OCI-LY3 (cell line): ENCODE data around the gene SLIT1.

Source experiments
- H2AFZ ChIP-seq: fragments of 200-600, 300-600 bp; shearing (Covaris generic); 2 replicates; pipeline ENCODE4 v1.6.0; 2014; ENCODE audit warnings: antibody characterized with exemption, low read depth, low read length
- H3K27ac ChIP-seq: fragments of 200-600, 300-600 bp; sonication (generic); 2 replicates; pipeline ENCODE4 v1.5.1; 2014; ENCODE audit warnings: mild to moderate bottlenecking, low read length, moderate library complexity, mixed read lengths
- H3K27me3 ChIP-seq: fragments of 200-600, 300-600 bp; sonication (generic); 2 replicates; pipeline ENCODE4 v1.6.1; 2014; ENCODE audit warnings: low read depth, low read length, mixed read lengths
- H3K36me3 ChIP-seq: fragments of 200-600, 300-600 bp; sonication (generic); replicated peaks from 2 replicates; pipeline ENCODE3; 2014; ENCODE audit warnings: low read depth, low read length, mixed read lengths
- H3K4me1 ChIP-seq: fragments of 300-600, 200-600 bp; sonication (generic); 2 replicates; pipeline ENCODE4 v1.6.1; 2014; ENCODE audit warnings: low read length, mixed read lengths
- H3K4me2 ChIP-seq: fragments of 200-600, 300-600 bp; sonication (generic); 2 replicates; pipeline ENCODE4 v1.6.1; 2014; ENCODE audit warnings: low read length, mixed read lengths
- H3K4me3 ChIP-seq: fragments of 300-600, 200-600 bp; sonication (generic); 2 replicates; pipeline ENCODE4 v1.5.1; 2014; ENCODE audit warnings: antibody characterized with exemption, mild to moderate bottlenecking, low read length, moderate library complexity
- H3K79me2 ChIP-seq: fragments of 300-600, 200-600 bp; shearing (Covaris generic); 2 replicates; pipeline ENCODE4 v1.6.1; 2014; ENCODE audit warnings: mild to moderate bottlenecking, low read length, mixed read lengths
- H3K9ac ChIP-seq: fragments of 300-600, 200-600 bp; shearing (Covaris generic); 2 replicates; pipeline ENCODE4 v1.6.0; 2014; ENCODE audit warnings: mild to moderate bottlenecking, low read length, moderate library complexity
- H3K9me3 ChIP-seq: fragments of 200-600, 300-600 bp; shearing (Covaris generic); 2 replicates; pipeline ENCODE4 v1.6.1; 2014; ENCODE audit warnings: low read length, mixed read lengths; ENCODE audit not compliant: insufficient read depth
- H4K20me1 ChIP-seq: fragments of 200-600, 300-600 bp; sonication (generic); 2 replicates; pipeline ENCODE4 v1.6.1; 2016; ENCODE audit warnings: low read length, mixed read lengths; ENCODE audit not compliant: insufficient read depth
- EZH2phosphoT487 ChIP-seq: fragments of 200-600 bp; shearing (Covaris generic); IDR thresholded peaks from 2 replicates; pipeline ENCODE4 v1.6.1; 2018; ENCODE audit warnings: antibody characterized with exemption, mixed run types, low read depth
- TF ChIP-seq, protein P1 (sequence below): fragments of 200-600, 300-600 bp; sonication (generic); IDR thresholded peaks from 2 replicates; pipeline ENCODE4 v1.5.1; 2014; ENCODE audit warnings: antibody characterized with exemption, low read length, low read depth

SLIT1 gene

DNA sequence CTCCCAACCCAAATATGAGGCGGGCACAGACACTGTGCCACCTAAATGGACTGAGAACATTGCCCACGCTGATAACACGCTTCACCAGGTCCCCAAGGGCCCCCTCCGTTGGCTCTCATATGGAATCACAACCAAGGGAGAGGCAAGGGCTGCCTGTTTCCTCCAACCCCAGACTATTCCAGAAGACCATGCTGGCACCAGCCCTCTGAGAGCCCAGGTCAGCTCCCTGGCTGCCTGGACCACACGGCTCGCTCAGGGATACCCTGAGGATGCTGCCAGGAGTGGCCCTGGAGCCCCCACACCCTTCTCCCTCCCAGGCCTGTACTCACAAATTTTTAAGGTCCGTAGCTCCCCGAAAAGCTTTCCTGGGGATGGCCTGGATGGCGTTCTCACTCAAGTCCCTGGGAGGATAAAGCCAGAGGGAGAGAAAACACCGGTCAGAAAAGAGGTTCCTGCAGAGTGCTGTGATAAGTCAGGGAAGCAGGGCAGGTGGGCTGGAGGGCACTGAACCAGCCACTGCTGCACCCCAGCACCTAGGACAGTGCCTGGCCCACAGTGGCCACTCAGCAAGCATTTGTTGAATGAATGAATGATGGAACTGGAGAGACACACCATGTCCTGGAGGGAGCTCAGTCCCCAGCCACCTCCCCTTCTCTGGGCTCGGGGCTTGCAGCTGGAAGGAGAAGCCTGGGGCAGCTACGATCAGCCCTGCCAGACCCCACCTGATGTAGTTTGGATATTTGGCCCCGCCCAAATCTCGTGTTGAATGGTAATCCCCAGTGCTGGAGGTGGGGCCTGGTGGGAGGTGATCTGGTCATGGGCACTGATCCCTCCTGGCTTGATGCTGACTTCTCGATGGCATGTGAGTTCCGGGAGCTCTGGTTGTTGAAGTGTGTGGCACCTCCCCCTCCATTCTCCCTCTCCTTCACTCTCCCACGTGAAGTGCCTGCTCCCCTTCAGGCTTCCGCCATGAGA, 119.8 kb downstream of the SLIT1 start:
- no peaks in the 10 kb centered on the region for H4K20me1 ChIP-seq
- TF ChIP-seq, protein P1, sequence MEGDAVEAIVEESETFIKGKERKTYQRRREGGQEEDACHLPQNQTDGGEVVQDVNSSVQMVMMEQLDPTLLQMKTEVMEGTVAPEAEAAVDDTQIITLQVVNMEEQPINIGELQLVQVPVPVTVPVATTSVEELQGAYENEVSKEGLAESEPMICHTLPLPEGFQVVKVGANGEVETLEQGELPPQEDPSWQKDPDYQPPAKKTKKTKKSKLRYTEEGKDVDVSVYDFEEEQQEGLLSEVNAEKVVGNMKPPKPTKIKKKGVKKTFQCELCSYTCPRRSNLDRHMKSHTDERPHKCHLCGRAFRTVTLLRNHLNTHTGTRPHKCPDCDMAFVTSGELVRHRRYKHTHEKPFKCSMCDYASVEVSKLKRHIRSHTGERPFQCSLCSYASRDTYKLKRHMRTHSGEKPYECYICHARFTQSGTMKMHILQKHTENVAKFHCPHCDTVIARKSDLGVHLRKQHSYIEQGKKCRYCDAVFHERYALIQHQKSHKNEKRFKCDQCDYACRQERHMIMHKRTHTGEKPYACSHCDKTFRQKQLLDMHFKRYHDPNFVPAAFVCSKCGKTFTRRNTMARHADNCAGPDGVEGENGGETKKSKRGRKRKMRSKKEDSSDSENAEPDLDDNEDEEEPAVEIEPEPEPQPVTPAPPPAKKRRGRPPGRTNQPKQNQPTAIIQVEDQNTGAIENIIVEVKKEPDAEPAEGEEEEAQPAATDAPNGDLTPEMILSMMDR, result no peak
- no peak for TF ChIP-seq EZH2phosphoT487
- H2AFZ ChIP-seq, result no peak overlapping the region
- H3K4me2 ChIP-seq, result no peak overlapping the region
- H3K4me1 ChIP-seq, result no peaks in the 10 kb centered on the region
- H3K4me3 ChIP-seq, result no peak overlapping the region
- H3K79me2 ChIP-seq, result no peaks in the 10 kb centered on the region
- H3K27me3 ChIP-seq, result peaks cover 9% of the 10 kb centered on the region; the same call in 1 of the 2 replicates
- no peak overlapping the region for H3K27ac ChIP-seq
- H3K9me3 ChIP-seq, result no peaks in the 10 kb centered on the region
- no peaks in the 10 kb centered on the region for H3K36me3 ChIP-seq
- H3K9ac ChIP-seq, result no peak overlapping the region

DNA sequence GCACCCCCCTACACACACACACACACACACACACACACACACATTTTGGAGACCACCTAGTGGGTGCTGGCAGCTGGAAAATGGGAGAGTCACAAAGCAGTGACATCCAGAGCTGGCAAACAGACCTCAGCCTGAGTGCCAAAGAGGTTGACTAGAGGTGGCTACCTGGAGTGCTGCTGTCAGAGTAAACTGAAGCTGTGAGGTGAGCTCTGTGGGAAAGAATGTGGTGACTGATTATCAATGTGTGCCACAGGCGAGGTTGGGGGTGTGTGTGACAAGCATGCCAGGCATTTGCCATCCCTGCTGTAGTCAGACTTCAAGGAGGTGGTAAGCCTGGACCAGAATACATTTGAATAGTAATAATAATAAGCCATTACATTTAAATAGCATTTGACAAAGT, 120.6 kb downstream of the SLIT1 start:
- Histone ChIP-seq H3K4me2 (no peak overlapping the region), H3K36me3 (no peaks in the 10 kb centered on the region), H4K20me1 (no peaks in the 10 kb centered on the region), H3K4me1 (no peaks in the 10 kb centered on the region), H3K79me2 (no peaks in the 10 kb centered on the region), H3K27me3 (0 out of 2 replicates have a peak, but pooled peaks cover 1% of the 10 kb centered on the region), H2AFZ (no peak overlapping the region), H3K9ac (no peak overlapping the region), H3K9me3 (no peaks in the 10 kb centered on the region), H3K4me3 (no peak overlapping the region), H3K27ac (no peak overlapping the region)
- TF ChIP-seq, protein P1, result no peak
- no peak for TF ChIP-seq EZH2phosphoT487

DNA sequence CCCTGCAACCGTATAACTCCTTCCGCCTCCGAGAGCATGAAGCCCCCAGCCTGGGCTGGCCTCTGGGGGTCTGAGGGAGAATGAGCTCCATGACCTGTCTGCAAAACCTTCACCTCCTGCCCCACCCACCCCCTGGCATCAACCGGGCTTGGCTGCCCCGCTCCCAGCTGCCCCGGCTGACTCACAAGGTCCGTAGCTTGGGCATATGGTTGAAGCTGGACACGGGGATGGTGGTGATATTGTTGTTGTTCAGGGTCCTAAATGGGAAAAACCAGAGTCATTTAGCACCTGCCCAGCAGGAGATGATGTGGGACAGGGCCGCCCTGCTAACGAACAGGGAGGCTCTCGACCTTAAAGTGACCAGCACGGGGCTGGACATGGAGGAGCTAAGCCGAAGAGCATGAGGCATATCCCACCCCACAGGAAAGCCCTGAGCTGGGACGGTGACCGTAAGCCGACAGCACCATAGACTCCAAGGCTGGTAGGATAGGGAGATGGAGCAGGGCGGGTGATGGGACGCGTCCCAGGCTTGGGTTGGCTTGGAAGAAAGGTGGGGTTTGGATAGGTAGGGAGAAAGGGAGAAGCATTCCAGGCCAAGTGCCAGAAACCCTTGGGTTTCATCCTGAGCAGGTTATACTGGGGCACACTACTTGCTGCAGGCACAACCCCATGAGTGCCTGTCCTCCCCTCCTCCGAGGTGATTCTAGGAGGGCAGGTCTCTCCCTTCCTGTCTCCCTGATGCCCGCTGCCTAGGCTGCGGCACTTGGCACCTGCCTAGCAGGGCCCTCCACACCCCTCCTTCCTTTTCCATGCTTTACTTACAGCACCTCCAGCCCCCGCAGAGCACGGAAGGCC, 121.5 kb downstream of the SLIT1 start:
- TF ChIP-seq, protein P1, result no peak
- TF ChIP-seq EZH2phosphoT487, result no peak
- Histone ChIP-seq H3K79me2 (no peaks in the 10 kb centered on the region), H3K4me1 (no peaks in the 10 kb centered on the region), H3K4me3 (no peak overlapping the region), H2AFZ (no peak overlapping the region), H3K9ac (no peak overlapping the region), H3K9me3 (no peaks in the 10 kb centered on the region), H3K4me2 (no peak overlapping the region), H4K20me1 (no peaks in the 10 kb centered on the region), H3K36me3 (no peaks in the 10 kb centered on the region), H3K27ac (no peak overlapping the region), H3K27me3 (no peaks in the 10 kb centered on the region)
